Adrenal gland (tissue), 5 donors: ENCODE measurements around the gene FANCI.

Source experiments
- CTCF ChIP-seq, 6 experiments: fragments of 450-650 bp in 4 of 6; fragments of 200-600 bp in 2 of 6; sonication (generic) in 1 of 6; IDR thresholded peaks; 1 replicate in 5 of 6; 2 replicates in 1 of 6; pipeline versions ENCODE4 v1.5.1 to v1.8.0; 2016 to 2021; ENCODE audit warnings: antibody characterized with exemption in 6 of 6, mild to moderate bottlenecking in 2 of 6, moderate library complexity in 1 of 6
- POLR2A ChIP-seq, 2 donors: fragments of 450-650 bp; IDR thresholded peaks; one replicate each; pipeline ENCODE4 v1.6.1; 2017; ENCODE audit warnings: antibody characterized with exemption in 2 of 2, mild to moderate bottlenecking in 2 of 2, moderate library complexity in 1 of 2
- donor health status: DM: no; HTN: no; CAD: no.

- no peak for TF ChIP-seq CTCF (IDR thresholded peaks at IDR 0.05)
- TF ChIP-seq POLR2A (IDR thresholded peaks at IDR 0.05), result no peak
Measured at GRCh38 chr15:89198196-89198595, 45.6 kb upstream of the FANCI start.
